Activated naive CD4-positive, alpha-beta T cell treated with anti-CD3 and anti-CD28 coated beads, Interleukin-2, amount 10 ng/mL, durations not matched to agents 7 days and 5 days (primary cell): ENCODE data around the gene ASB8.
"Not testable (repeated sequence)": the region's sequence is repeated elsewhere in the genome, so short reads cannot be mapped to it uniquely, and the experiment has no call there.

Source experiments
- CTCF ChIA-PET: fragments of 350-600 bp; sonication (Branson Sonifier 250); formaldehyde crosslinking; loops from one replicate; lab custom pipeline; 2021; ENCODE audit warnings: antibody characterized with exemption; lab: Charles Lee
- DNase-seq: peaks from one replicate; pipeline ENCODE4 v3.0.0-alpha.2; 2020
- H3K27ac Mint-ChIP-seq: one replicate; pipeline ENCODE4 v1.8.0; 2021; ENCODE audit warnings: mild to moderate bottlenecking, moderate library complexity, mixed read lengths
- H3K27me3 Mint-ChIP-seq: one replicate; pipeline ENCODE4 v1.8.0; 2021; ENCODE audit warnings: mild to moderate bottlenecking, mixed read lengths
- H3K36me3 Mint-ChIP-seq: one replicate; pipeline ENCODE4 v1.8.0; 2021; ENCODE audit warnings: mixed read lengths
- H3K4me1 Mint-ChIP-seq: one replicate; pipeline ENCODE4 v1.8.0; 2021; ENCODE audit warnings: mixed read lengths
- H3K4me3 Mint-ChIP-seq: one replicate; pipeline ENCODE4 v1.8.0; 2021; ENCODE audit warnings: mild to moderate bottlenecking, moderate library complexity, mixed read lengths
- H3K9me3 Mint-ChIP-seq: one replicate; pipeline ENCODE4 v1.8.0; 2021; ENCODE audit warnings: mixed read lengths

ASB8 gene

DNA sequence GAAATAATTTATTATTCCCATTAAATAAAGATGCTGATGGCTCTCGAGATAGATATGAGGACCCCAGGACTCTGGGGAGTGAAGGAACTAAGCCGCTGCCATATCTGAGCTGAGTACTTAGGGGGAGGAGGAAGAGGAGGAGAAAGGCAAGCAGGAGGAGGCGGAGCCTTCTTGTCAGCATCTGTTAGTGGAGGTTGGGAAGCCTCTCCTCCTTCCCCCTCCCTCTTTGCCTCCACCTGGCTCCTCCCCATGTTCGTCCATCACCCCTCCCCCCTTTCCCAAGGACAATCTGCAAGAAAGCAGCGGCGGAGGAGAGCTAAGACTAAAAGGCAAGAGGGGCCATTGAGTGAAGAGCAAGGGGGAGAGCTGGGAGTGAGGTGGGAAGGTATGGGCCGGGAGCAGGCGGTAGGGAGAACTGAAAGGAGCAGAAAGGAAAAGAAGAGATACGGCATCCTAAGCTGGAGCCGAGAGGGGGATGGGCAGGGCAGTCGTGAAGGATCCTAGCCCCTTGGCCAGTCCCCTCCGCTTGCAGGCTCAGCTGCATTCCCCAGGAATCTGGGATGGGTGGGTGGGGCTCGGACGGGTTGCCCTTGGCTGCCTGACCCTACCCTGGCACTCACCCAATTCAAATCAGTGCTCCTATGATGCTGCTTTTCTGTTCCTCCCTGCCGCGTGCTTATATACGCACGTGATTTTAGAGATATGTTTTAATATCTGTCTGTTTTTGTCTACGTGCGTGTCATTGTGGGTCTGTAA is 38.1 kb downstream of the ASB8 start, which contains the start of gene PFKM:
Gene PFKM, plus strand, starts transcription at position 287 of the 756 bp plus-strand sequence. CDS start 3,411 bp downstream, outside the sequence.
- H3K36me3 Mint-ChIP-seq = no peaks in the 10 kb centered on the region
- no peak within 1 kb of the TSS for H3K27ac Mint-ChIP-seq
- H3K9me3 Mint-ChIP-seq = no peaks in the 10 kb centered on the region
- peak within 1 kb of the TSS; percentile 86 for H3K4me3 Mint-ChIP-seq
- CTCF ChIA-PET = interaction anchor here (1.2 to 1.4 kb wide), 2 partner anchors 12 to 233 kb away, joined by 3 to 4 read pairs; no protein-coding TSS in a partner anchor
- peak; percentile 84 for DNase-seq
- peaks cover 20% of the 10 kb centered on the region for H3K4me1 Mint-ChIP-seq
- peaks cover 15% of the 10 kb centered on the region for H3K27me3 Mint-ChIP-seq

DNA sequence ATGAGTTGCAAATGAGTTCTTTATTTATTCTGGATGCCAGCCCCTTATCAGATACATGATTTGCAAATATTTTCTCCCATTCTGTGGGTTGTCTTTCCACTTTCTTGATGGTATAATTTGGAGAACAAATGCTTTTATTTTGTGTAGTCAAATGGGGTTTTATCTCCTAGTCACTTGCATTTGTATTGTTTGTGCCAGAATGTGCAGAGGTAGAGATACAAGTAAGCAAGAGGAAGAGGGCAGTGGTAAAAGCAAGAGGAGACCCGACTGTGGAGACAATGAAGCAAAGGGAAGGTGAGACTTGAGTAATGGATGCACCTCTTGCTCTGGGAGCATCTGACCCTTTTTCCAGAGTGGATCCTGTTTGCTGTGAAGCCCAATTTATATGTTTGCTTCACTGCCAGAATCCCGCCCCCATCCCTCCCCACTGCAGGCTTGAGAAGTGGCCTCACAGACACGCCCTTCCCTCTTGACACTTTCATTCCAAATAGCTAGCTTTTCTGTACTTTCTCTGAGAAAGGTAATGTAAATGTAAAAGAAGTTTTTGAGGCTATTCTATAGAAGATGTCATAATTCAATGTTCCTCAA is 38.9 kb downstream of the ASB8 start:
- Mint-ChIP-seq H3K4me3 (peak overlapping the region; percentile 86), H3K27ac (no peak overlapping the region), H3K36me3 (no peaks in the 10 kb centered on the region), H3K9me3 (no peaks in the 10 kb centered on the region), H3K4me1 (peaks cover 20% of the 10 kb centered on the region), H3K27me3 (peaks cover 17% of the 10 kb centered on the region)
- CTCF ChIA-PET = interaction anchor here (1.2 to 1.4 kb wide), 2 partner anchors 12 to 232 kb away, joined by 3 to 4 read pairs; no protein-coding TSS in a partner anchor
- peak; percentile 23 for DNase-seq

- CTCF ChIA-PET = no interaction called here
- Mint-ChIP-seq H3K4me1 (peaks cover 20% of the 10 kb centered on the region), H3K36me3 (no peaks in the 10 kb centered on the region), H3K27ac (no peak overlapping the region), H3K9me3 (no peaks in the 10 kb centered on the region), H3K4me3 (no peak overlapping the region), H3K27me3 (peaks cover 17% of the 10 kb centered on the region)
- no peak for DNase-seq
Measured at GRCh38 chr12:48115957-48116356, 41.4 kb downstream of the ASB8 start.

GRCh38 chr12:48111312-48111693 is 46.0 kb downstream of the ASB8 start:
- H3K9me3 Mint-ChIP-seq, DNase-seq, CTCF ChIA-PET: not testable (repeated sequence)

DNA sequence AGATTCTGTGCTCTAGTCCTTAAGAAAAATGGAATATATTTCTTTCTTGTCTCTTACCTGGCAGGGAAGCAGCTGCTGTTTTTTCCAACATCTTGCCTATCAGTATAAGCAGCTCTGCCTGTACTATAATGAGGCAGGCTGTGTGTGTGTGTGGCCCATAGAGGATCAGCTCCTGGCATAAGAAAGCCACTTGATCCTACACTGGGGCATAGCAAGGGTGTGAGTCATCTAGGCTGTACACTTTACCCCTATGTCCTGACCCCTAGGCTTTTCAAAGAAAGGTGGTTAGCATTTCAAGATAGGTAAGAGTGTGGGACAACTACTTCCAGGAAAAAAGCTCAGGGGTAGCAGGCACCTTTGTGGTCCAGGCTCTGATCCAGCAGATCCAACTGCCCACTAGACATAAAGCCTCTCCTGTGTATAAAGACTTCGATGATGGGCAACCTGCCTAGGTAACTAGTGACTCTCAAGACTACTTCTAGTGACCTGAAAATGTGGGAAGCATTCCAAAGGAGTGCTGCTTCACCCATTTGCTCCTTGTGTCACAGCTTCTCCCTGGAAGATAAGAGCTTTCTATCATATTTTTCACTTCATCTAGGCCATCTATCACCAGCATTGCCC is 46.5 kb downstream of the ASB8 start:
- Mint-ChIP-seq H3K27ac (no peak overlapping the region), H3K36me3 (no peaks in the 10 kb centered on the region), H3K4me1 (peaks cover 30% of the 10 kb centered on the region), H3K4me3 (no peak overlapping the region), H3K9me3 (no peaks in the 10 kb centered on the region), H3K27me3 (peaks cover 11% of the 10 kb centered on the region)
- CTCF ChIA-PET = no interaction called here
- DNase-seq = no peak

More at GRCh38 chr12:48111312-48111693, 46.0 kb downstream of the ASB8 start:
- H3K4me3 Mint-ChIP-seq, H3K27ac Mint-ChIP-seq, H3K36me3 Mint-ChIP-seq: not testable (repeated sequence)
- Mint-ChIP-seq H3K4me1 (peaks cover 28% of the 10 kb centered on the region), H3K27me3 (peaks cover 16% of the 10 kb centered on the region)

DNA sequence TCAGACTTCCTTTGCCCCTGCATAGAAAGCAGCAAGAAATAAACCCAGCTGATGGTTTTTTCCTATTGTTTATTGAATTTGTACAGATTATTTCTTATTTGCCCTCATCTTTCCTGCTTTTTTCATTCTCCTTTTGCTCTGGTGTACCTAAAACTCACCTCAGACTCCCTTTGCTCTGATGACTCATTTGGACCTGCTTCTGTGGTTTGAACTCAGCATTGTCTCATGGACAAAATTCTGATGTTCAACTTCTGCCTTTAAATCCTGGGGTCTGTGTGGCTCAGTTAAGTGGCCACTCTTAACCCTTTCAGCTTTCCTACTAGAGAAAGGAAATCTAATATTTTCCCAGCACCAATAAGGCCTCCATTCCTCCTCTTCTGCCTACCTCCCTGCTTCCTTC is 47.9 kb downstream of the ASB8 start:
- no peak for DNase-seq
- Mint-ChIP-seq H3K4me1 (peaks cover 34% of the 10 kb centered on the region), H3K27ac (no peak overlapping the region), H3K9me3 (no peaks in the 10 kb centered on the region), H3K4me3 (no peak overlapping the region), H3K27me3 (peaks cover 3% of the 10 kb centered on the region), H3K36me3 (no peaks in the 10 kb centered on the region)
- CTCF ChIA-PET = no interaction called here

GRCh38 chr12:48106681-48107613 is 50.4 kb downstream of the ASB8 start:
- H3K9me3 Mint-ChIP-seq = no peaks in the 10 kb centered on the region
- peak overlapping the region; percentile 90 for H3K4me3 Mint-ChIP-seq
- DNase-seq = no peak
- peaks cover 5% of the 10 kb centered on the region for H3K36me3 Mint-ChIP-seq
- peak overlapping the region; percentile 87 for H3K27ac Mint-ChIP-seq
- no peaks in the 10 kb centered on the region for H3K27me3 Mint-ChIP-seq
- H3K4me1 Mint-ChIP-seq = peaks cover 47% of the 10 kb centered on the region
- CTCF ChIA-PET = interaction anchor here (0.8 to 1.5 kb wide), 5 partner anchors 12 to 58 kb away, joined by 3 to 5 read pairs (median 4); partner anchors contain the start of genes ASB8 and PFKM

- CTCF ChIA-PET = interaction anchor here (0.8 to 1.5 kb wide), 3 partner anchors 13 to 58 kb away, joined by 3 to 5 read pairs (median 4); partner anchors contain the start of gene PFKM
Measured at GRCh38 chr12:48105867-48106680, 51.2 kb downstream of the ASB8 start, which contains the start of gene SENP1. SENP1 (minus strand) TSS chr12:48106079; CDS start chr12:48101472, 4,607 bp downstream.

DNA sequence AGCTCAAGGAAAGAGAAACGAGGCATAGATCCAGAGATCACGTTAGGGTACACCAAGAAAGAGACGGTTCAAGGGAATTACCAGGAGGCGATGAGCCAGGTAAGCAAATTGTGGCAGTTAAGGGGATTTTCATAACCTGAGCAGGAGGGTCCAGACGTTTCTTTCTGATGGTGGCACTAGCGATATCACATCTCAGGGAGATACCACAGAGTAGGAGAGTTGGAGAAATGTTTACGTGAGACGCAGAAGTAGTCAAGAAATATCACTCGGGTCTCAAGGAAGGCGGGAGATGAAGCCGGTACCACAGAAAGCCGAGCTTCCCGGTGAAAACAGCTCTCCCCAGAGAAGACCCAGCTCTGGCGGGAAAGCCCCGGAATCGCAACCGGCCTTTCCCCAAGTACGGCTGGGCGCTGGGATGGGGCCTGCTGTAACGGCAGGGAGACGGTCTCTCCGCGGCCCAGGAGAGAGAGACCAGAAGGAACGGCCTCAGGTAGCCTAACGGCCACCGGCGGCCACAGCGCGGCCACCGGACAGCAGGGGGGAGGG is 51.9 kb downstream of the ASB8 start:
- peaks cover 54% of the 10 kb centered on the region for H3K4me1 Mint-ChIP-seq
- DNase-seq = peak; percentile 60

More at GRCh38 chr12:48105867-48106680, 51.2 kb downstream of the ASB8 start, which contains the start of gene SENP1:
- Mint-ChIP-seq H3K9me3 (no peaks in the 10 kb centered on the region), H3K27me3 (no peaks in the 10 kb centered on the region), H3K4me1 (peaks cover 54% of the 10 kb centered on the region), H3K36me3 (peaks cover 6% of the 10 kb centered on the region), H3K4me3 (peak within 1 kb of the TSS; percentile 90), H3K27ac (peak within 1 kb of the TSS; percentile 87)
- DNase-seq = peak; percentile 92

GRCh38 chr12:48104531-48104930 is 52.8 kb downstream of the ASB8 start:
- Mint-ChIP-seq H3K27me3 (no peaks in the 10 kb centered on the region), H3K4me3 (peak overlapping the region; percentile 90), H3K27ac (no peak overlapping the region), H3K9me3 (no peaks in the 10 kb centered on the region), H3K36me3 (peaks cover 6% of the 10 kb centered on the region), H3K4me1 (peaks cover 51% of the 10 kb centered on the region)
- CTCF ChIA-PET = interaction anchor here (1.1 kb wide), 2 partner anchors 54 kb away, joined by 3 read pairs; no protein-coding TSS in a partner anchor
- DNase-seq = no peak

More for the DNA sequence above, 51.9 kb downstream of the ASB8 start:
- Mint-ChIP-seq H3K27ac (peak overlapping the region; percentile 87), H3K4me3 (peak overlapping the region; percentile 90), H3K27me3 (no peaks in the 10 kb centered on the region), H3K36me3 (peaks cover 6% of the 10 kb centered on the region), H3K9me3 (no peaks in the 10 kb centered on the region)
- CTCF ChIA-PET = interaction anchor here (1.1 kb wide), 1 partner anchor 53 kb away, joined by 3 read pairs; no protein-coding TSS in a partner anchor
